ENCODE results near the gene TEX264. TPM values are rescaled to one million over a fixed set of nuclear protein-coding genes. Genes with fewer than 3 reads are reported as not detected.

Gene TEX264
- total RNA-seq, 1 donor from 2014 or later, result 38.6 TPM

DNA sequence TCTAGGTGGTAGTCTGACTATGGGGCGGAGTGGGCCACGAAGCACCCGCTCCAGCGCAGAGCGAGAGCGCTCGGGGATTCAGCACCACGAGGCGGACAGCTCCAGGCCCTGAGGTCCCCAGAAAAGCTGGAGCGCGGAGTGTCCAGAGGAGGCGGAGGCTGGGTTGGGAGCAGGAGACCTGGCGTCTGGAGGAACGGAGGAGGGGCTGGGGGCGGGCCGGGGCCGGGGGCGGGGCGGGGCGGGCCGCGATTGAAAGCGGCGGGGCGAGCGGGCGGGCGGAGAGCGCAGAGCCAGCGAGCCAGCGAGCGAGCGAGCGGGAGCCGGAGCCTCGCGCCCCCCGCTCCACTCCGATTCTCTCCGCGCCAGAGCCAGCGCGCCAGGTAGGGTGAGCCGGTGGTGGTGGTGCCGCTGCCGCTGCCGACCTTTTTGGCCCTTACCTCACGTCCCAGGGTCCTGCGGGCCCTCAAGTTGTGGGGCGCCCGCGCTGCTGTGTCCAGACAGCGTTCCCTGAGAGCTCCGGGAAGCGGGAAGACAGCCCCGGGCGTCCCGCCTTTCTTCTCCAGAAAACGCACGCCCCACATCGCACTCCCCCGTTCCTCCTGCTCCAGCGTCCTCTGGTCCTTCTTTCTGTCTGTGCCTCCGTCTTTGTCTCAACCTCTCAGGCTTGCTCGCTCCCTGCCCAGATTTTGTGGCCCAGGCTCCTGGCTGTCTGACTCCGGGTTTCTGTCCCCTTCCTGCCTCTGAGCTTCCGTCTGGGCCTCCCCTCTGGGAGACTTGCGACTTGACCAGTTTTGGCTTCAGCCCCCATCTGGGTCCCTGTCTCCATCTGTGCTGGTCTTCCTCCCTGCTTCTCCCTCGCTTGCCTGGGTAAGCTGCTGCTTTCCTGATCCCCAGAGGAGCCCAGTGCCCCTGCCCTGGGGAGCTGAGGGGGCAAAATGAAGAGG is 36.0 kb downstream of the TEX264 start, which contains the start of gene GRM2:
Gene GRM2, plus strand, starts transcription at position 281 of the 944 bp plus-strand sequence. CDS start 1,916 bp downstream, outside the sequence.
- Mint-ChIP-seq H3K4me1 (peaks cover 7% of the 10 kb centered on the region), H3K4me3 (peak within 1 kb of the TSS; percentile 70), H3K27me3 (ENCODE audit: low read depth) (peaks cover 31% of the 10 kb centered on the region), H3K27ac (no peak within 1 kb of the TSS), H3K9me3 (no peaks in the 10 kb centered on the region), H3K36me3 (no peaks in the 10 kb centered on the region)
- TF ChIP-seq, protein P1, sequence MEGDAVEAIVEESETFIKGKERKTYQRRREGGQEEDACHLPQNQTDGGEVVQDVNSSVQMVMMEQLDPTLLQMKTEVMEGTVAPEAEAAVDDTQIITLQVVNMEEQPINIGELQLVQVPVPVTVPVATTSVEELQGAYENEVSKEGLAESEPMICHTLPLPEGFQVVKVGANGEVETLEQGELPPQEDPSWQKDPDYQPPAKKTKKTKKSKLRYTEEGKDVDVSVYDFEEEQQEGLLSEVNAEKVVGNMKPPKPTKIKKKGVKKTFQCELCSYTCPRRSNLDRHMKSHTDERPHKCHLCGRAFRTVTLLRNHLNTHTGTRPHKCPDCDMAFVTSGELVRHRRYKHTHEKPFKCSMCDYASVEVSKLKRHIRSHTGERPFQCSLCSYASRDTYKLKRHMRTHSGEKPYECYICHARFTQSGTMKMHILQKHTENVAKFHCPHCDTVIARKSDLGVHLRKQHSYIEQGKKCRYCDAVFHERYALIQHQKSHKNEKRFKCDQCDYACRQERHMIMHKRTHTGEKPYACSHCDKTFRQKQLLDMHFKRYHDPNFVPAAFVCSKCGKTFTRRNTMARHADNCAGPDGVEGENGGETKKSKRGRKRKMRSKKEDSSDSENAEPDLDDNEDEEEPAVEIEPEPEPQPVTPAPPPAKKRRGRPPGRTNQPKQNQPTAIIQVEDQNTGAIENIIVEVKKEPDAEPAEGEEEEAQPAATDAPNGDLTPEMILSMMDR (IDR thresholded peaks at IDR 0.05; ENCODE audit: unreplicated experiment), result no peak
- peak; percentile 85 to 91 for DNase-seq (ENCODE audit: low spot score in 2 of 2, unreplicated experiment in 2 of 2)

DNA sequence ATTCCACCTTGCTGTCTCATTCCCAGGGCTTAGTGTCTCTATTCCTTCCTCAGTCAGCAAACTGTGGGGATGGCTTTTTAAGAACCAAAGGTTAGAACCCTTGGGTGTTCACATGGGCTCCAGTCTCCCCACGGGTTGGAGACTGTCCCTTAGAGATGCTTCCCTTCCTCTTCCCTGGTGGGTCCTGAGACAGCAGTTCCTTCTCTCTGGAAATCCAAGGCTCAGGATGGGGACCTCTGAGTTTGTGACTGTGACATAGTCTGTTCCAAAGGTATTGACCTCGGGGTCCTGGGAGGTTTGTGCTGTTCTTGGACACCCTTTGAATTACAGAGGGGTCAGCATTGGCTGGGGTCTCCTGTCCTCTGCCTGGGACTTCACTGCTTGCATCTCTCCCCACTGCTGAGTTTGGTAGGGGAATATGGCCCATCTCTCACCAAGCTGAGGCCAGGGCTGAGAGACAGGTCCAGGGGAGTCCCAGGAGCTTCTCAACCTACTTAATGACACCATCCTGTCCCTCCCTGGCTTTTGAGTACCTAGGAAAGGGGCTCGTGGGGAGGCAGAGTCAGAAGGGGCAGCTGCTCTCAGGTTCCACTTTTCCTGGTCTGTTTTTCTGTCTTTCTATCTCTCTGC is 37.3 kb downstream of the TEX264 start:
- Mint-ChIP-seq H3K36me3 (no peaks in the 10 kb centered on the region), H3K9me3 (no peaks in the 10 kb centered on the region), H3K27me3 (ENCODE audit: low read depth) (peaks cover 31% of the 10 kb centered on the region), H3K4me3 (peak overlapping the region; percentile 70), H3K4me1 (peaks cover 7% of the 10 kb centered on the region), H3K27ac (no peak overlapping the region)
- DNase-seq (ENCODE audit: low spot score in 2 of 2, unreplicated experiment in 2 of 2), result no peak
- TF ChIP-seq, protein P1 (IDR thresholded peaks at IDR 0.05; ENCODE audit: unreplicated experiment), result no peak

DNA sequence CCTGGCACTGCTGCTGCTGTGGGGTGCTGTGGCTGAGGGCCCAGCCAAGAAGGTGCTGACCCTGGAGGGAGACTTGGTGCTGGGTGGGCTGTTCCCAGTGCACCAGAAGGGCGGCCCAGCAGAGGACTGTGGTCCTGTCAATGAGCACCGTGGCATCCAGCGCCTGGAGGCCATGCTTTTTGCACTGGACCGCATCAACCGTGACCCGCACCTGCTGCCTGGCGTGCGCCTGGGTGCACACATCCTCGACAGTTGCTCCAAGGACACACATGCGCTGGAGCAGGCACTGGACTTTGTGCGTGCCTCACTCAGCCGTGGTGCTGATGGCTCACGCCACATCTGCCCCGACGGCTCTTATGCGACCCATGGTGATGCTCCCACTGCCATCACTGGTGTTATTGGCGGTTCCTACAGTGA is 38.0 kb downstream of the TEX264 start:
- Mint-ChIP-seq H3K4me3 (no peak overlapping the region), H3K27ac (no peak overlapping the region), H3K4me1 (peaks cover 7% of the 10 kb centered on the region), H3K9me3 (no peaks in the 10 kb centered on the region), H3K36me3 (no peaks in the 10 kb centered on the region), H3K27me3 (ENCODE audit: low read depth) (peaks cover 33% of the 10 kb centered on the region)
- TF ChIP-seq, protein P1 (IDR thresholded peaks at IDR 0.05; ENCODE audit: unreplicated experiment), result no peak
- DNase-seq (ENCODE audit: low spot score in 2 of 2, unreplicated experiment in 2 of 2), result no peak

DNA sequence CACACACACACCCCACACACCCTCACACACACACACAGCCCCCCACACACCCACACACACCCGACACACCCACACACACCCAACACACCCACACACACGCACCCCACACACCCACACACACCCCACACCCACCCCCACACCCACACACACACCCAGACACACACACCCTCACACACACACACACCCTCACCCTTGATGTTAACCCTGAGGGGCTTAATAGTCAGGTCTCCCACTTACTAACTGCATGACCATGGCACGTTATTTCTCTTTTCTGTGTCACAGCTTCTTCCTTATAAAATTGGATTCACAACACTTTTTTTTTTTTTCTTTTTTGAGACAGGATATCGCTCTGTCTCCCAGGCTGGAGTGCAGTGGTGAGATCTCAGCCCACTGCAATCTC is 38.6 kb downstream of the TEX264 start:
- peaks cover 7% of the 10 kb centered on the region for H3K4me1 Mint-ChIP-seq
- TF ChIP-seq, protein P1 (IDR thresholded peaks at IDR 0.05; ENCODE audit: unreplicated experiment), result no peak
- H3K9me3 Mint-ChIP-seq, result no peaks in the 10 kb centered on the region
- no peak overlapping the region for H3K4me3 Mint-ChIP-seq
- no peaks in the 10 kb centered on the region for H3K36me3 Mint-ChIP-seq
- H3K27ac Mint-ChIP-seq, result no peak overlapping the region
- H3K27me3 Mint-ChIP-seq (ENCODE audit: low read depth), result peaks cover 38% of the 10 kb centered on the region
- DNase-seq (ENCODE audit: low spot score in 2 of 2, unreplicated experiment in 2 of 2), result no peak

DNA sequence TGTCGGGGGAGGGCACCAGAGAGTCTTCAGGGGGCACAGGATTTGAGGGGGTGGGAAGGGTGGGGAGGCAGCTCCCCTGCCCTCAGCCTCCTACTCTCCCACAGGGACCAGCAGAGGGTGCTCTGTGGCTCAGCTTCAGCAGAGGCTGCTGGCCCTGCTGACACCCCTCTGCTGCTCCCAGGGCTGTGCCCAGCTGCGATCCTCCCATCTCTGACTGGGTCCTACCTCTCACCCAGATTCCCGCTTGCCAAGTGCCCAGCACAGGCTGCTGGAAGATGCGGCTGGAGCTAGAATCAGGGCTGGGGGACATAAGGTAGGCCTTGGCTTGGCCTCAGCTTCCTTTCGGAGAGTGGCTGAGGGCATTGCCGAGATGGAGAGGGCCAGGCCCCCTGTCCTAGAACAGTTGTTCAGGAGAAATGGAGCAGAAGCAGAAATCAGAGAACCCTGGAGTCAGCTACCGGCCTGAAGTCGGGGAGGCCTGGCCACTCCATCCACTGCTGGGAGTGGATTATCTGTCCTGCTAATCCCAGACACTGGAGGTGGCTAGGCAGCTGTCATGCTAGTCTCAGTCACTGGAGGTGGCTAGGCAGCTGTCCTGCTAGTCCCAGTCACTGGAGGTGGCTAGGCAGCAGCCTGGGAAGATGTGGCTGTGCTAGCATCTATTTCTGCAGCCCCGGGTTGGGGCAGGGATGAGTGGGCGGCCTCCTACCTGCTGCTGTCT is 39.7 kb downstream of the TEX264 start:
- no peak overlapping the region for H3K4me3 Mint-ChIP-seq
- no peaks in the 10 kb centered on the region for H3K9me3 Mint-ChIP-seq
- peaks cover 7% of the 10 kb centered on the region for H3K4me1 Mint-ChIP-seq
- H3K27ac Mint-ChIP-seq, result no peak overlapping the region
- H3K36me3 Mint-ChIP-seq, result no peaks in the 10 kb centered on the region
- DNase-seq (ENCODE audit: low spot score in 2 of 2, unreplicated experiment in 2 of 2), result no peak
- TF ChIP-seq, protein P1 (IDR thresholded peaks at IDR 0.05; ENCODE audit: unreplicated experiment), result no peak
- peaks cover 44% of the 10 kb centered on the region for H3K27me3 Mint-ChIP-seq (ENCODE audit: low read depth)
